B cell (primary cell): ENCODE results near the gene TRIM47. TPM values are rescaled to one million over a fixed set of nuclear protein-coding genes. Genes with fewer than 3 reads are reported as not detected.

Experiments
- ATAC-seq: fragments of 200-7000 bp; cut with Tn5 transposase; one replicate; pipeline ENCODE4 v1.10.0; 2021; ENCODE audit warnings: low read depth, mild to moderate bottlenecking, moderate number of reproducible peaks, moderate library complexity
- CTCF ChIA-PET: fragments of 350-600 bp; sonication (Branson Sonifier 250); formaldehyde crosslinking; loops from one replicate; lab custom pipeline; 2021; ENCODE audit warnings: antibody characterized with exemption, inconsistent platforms; lab: Charles Lee
- POLR2A ChIA-PET: fragments of 350-600 bp; sonication (Branson Sonifier 250); formaldehyde crosslinking; loops from one replicate; lab custom pipeline; 2021; ENCODE audit warnings: antibody characterized with exemption; lab: Charles Lee
- DNase-seq: peaks from one replicate; pipeline ENCODE4 v3.0.0; 2013
- H2AFZ ChIP-seq: 2 replicates; pipeline ENCODE4 v1.6.1; 2012; ENCODE audit warnings: mild to moderate bottlenecking, low read depth, low read length; ENCODE audit not compliant: insufficient read depth, poor library complexity, severe bottlenecking
- H3K27ac ChIP-seq, 2 donors: 1 replicate in 1 of 2; 2 replicates in 1 of 2; pipeline ENCODE4 v1.5.1; 2012 to 2013; ENCODE audit warnings: low read length in 2 of 2, mild to moderate bottlenecking in 2 of 2, moderate library complexity in 1 of 2
- H3K27me3 ChIP-seq, 4 experiments: fragments of 200-600 bp in 1 of 4; sonication (generic) in 1 of 4; replicated peaks in 1 of 4; 1 replicate in 2 of 4; 2 replicates in 2 of 4; pipeline versions ENCODE4 v1.6.1 to v1.7.0; 2013 to 2016; ENCODE audit warnings: low read length in 3 of 4, mild to moderate bottlenecking in 2 of 4, mixed read lengths in 1 of 4, moderate library complexity in 1 of 4; ENCODE audit not compliant: insufficient read depth in 4 of 4, control insufficient read depth in 3 of 4; ENCODE audit errors: control extremely low read depth in 1 of 4
- H3K36me3 ChIP-seq, 2 experiments: replicated peaks in 1 of 2; 1 replicate in 1 of 2; 2 replicates in 1 of 2; pipeline versions ENCODE4 v1.6.1 to v1.7.1; 2013; ENCODE audit warnings: low read length in 1 of 2; ENCODE audit not compliant: insufficient read depth in 2 of 2, control insufficient read depth in 1 of 2; ENCODE audit errors: control extremely low read depth in 1 of 2, extremely low read depth in 1 of 2
- H3K4me1 ChIP-seq, 2 donors: fragments of 200-600 bp in 1 of 2; sonication (generic) in 1 of 2; 1 replicate in 1 of 2; 2 replicates in 1 of 2; pipeline versions ENCODE4 v1.5.1 to v1.6.1; 2013 to 2017; ENCODE audit warnings: low read length in 2 of 2; ENCODE audit not compliant: control insufficient read depth in 2 of 2, insufficient read depth in 2 of 2
- H3K4me2 ChIP-seq: replicated peaks from 2 replicates; pipeline ENCODE3; 2012; ENCODE audit warnings: mild to moderate bottlenecking, low read depth, low read length; ENCODE audit not compliant: poor library complexity, severe bottlenecking
- H3K4me3 ChIP-seq, 5 experiments: fragments of 200-600 bp in 1 of 5; sonication (generic) in 1 of 5; 1 replicate in 3 of 5; 2 replicates in 2 of 5; pipeline versions ENCODE4 v1.5.1 to v1.7.0; 2011 to 2016; ENCODE audit warnings: low read length in 4 of 5, mild to moderate bottlenecking in 4 of 5, low read depth in 2 of 5, control low read depth in 1 of 5, moderate library complexity in 1 of 5; ENCODE audit not compliant: insufficient read depth in 1 of 5; ENCODE audit errors: control extremely low read depth in 1 of 5, extremely low read depth in 1 of 5
- H3K79me2 ChIP-seq: fragments of 200-600 bp; sonication (generic); one replicate; pipeline ENCODE4 v1.6.0; 2016; ENCODE audit warnings: low read length; ENCODE audit not compliant: control insufficient read depth, insufficient read depth
- H3K9ac ChIP-seq: fragments of 200-600 bp; sonication (generic); 2 replicates; pipeline ENCODE4 v1.6.1; 2017; ENCODE audit warnings: mild to moderate bottlenecking, low read length, moderate library complexity
- H3K9me3 ChIP-seq, 3 donors: one replicate each; pipeline versions ENCODE4 v1.6.1 to v1.7.1; 2013; ENCODE audit warnings: low read length in 2 of 3; ENCODE audit not compliant: control insufficient read depth in 2 of 3, insufficient read depth in 1 of 3; ENCODE audit errors: control extremely low read depth in 1 of 3
- H4K20me1 ChIP-seq: 2 replicates; pipeline ENCODE4 v1.6.0; 2012; ENCODE audit warnings: mild to moderate bottlenecking, low read length; ENCODE audit not compliant: insufficient read depth, control insufficient read depth, poor library complexity, severe bottlenecking
- H3K27ac Mint-ChIP-seq: one replicate; pipeline ENCODE4 v1.8.0; 2021; ENCODE audit warnings: mixed read lengths
- H3K27me3 Mint-ChIP-seq: one replicate; pipeline ENCODE4 v1.8.0; 2021; ENCODE audit warnings: mixed read lengths
- H3K4me1 Mint-ChIP-seq: one replicate; pipeline ENCODE4 v1.8.0; 2021; ENCODE audit warnings: mixed read lengths
- H3K4me3 Mint-ChIP-seq: one replicate; pipeline ENCODE4 v1.8.0; 2021; ENCODE audit warnings: mixed read lengths
- H3K9me3 Mint-ChIP-seq: one replicate; pipeline ENCODE4 v1.8.0; 2022; ENCODE audit warnings: mixed read lengths; ENCODE audit not compliant: insufficient read depth
- CTCF ChIP-seq: fragments of 200-600 bp; IDR thresholded peaks from one replicate; pipeline ENCODE4 v1.8.0; 2022; ENCODE audit warnings: antibody characterized with exemption, mild to moderate bottlenecking
- EZH2 ChIP-seq: IDR thresholded peaks from 2 replicates; pipeline ENCODE4 v1.6.1; 2012; ENCODE audit warnings: borderline replicate concordance, low read depth, mild to moderate bottlenecking, moderate library complexity, low read length; ENCODE audit not compliant: insufficient read depth, poor library complexity, severe bottlenecking
- WGBS: methylation state at CpG from one replicate; pipeline ENCODE4 v1.1.5; 2013; ENCODE audit warnings: missing lambda C conversion rate; ENCODE audit not compliant: insufficient coverage; 5-methylcytosine and 5-hydroxymethylcytosine counted together
- intact Hi-C: fragments of 100-400 bp; cut with micrococcal nuclease; formaldehyde crosslinking; loops from one replicate; pipeline ENCODE4 v1.10.0; 2022
- polyA plus RNA-seq: library from polyadenylated mRNA; depleted of rRNA; stranded (reverse); fragments of >200 nt; gene quantifications from 2 replicates; pipeline ENCODE4 v1.2.3, GENCODE V29; 2012
- total RNA-seq, 2 donors: library from RNA; stranded (reverse); fragments of 120-200 nt in 1 of 2; gene quantifications; 1 replicate in 1 of 2; 2 replicates in 1 of 2; pipeline versions ENCODE4 v1.2.3 to v1.2.4, GENCODE V29; 2013 to 2022

The TRIM47 gene
- total and polyA plus RNA-seq, 2 donors (not counting 1 experiment from before 2014, with no cell fraction given) = 6.4 to 8.3 TPM

- DNase-seq (peak; percentile 51), ATAC-seq (peak; percentile 15)
- Histone ChIP-seq H3K4me3 (peak overlapping the region in 4 of 5 experiments; percentile 46 to 69 (median 52)), H3K79me2 (no peaks in the 10 kb centered on the region), H3K9ac (peak overlapping the region; percentile 76), H2AFZ (peak overlapping the region; percentile 94), H3K9me3 (no peaks in the 10 kb centered on the region), H3K4me2 (peak overlapping the region; percentile 98), H4K20me1 (no peaks in the 10 kb centered on the region), H3K27ac (peak overlapping the region; percentile 44 to 55), H3K36me3 (no peaks in the 10 kb centered on the region), H3K27me3 (peaks cover 0 to 7% (median 1%) of the 10 kb centered on the region in 4 experiments), H3K4me1 (peaks cover 30 to 44% of the 10 kb centered on the region in 2 donors)
- H3K9me3 Mint-ChIP-seq = no peaks in the 10 kb centered on the region
- peak overlapping the region; percentile 90 for H3K4me3 Mint-ChIP-seq
- peaks cover 4% of the 10 kb centered on the region for H3K27me3 Mint-ChIP-seq
- ChIA-PET CTCF (interaction anchor here (0.6 to 5.6 kb wide), 13 partner anchors 9 to 112 kb away, joined by 3 to 52 read pairs (median 5); partner anchors contain the start of genes GALK1, TRIM65, UNC13D and UNK), POLR2A (interaction anchor here (0.7 to 3.3 kb wide), 6 partner anchors 19 to 99 kb away, joined by 3 to 24 read pairs (median 5); partner anchors contain the start of genes MRPL38, TRIM65 and WBP2)
- WGBS = 20% methylated on average over 41 of the region's 41 CpGs
- peak overlapping the region; percentile 91 for H3K27ac Mint-ChIP-seq
- intact Hi-C loops = loop anchor here (1.0 to 5.0 kb wide), 5 partner anchors 13 to 35 kb away; partner anchors contain the start of genes MRPL38, TRIM65, UNC13D and WBP2
- no peak for TF ChIP-seq CTCF
- TF ChIP-seq EZH2 = no peak
- H3K4me1 Mint-ChIP-seq = peaks cover 35% of the 10 kb centered on the region
These were observed 1.2 kb downstream of the TRIM47 start for GRCh38 chr17:75876938-75877751.
